Erythroblast (primary cell): ENCODE measurements around the gene UBE2E2.

Experiments
- DNase-seq, 2 experiments: peaks; one replicate each; lab custom pipeline; 2025; lab: John Stamatoyannopoulos, UW
- GATA1 ChIP-seq: IDR thresholded peaks from 2 replicates; pipeline ENCODE4 v1.6.1; 2011; ENCODE audit warnings: low read depth, mild to moderate bottlenecking, control low read depth, low read length, moderate library complexity
- POLR2A ChIP-seq: IDR thresholded peaks from 2 replicates; pipeline ENCODE4 v1.6.1; 2011; ENCODE audit warnings: mild to moderate bottlenecking, low read length

The UBE2E2 gene

GRCh38 chr3:23437484-23438145 is 234.5 kb downstream of the UBE2E2 start:
- TF ChIP-seq GATA1 (no peak), POLR2A (no peak)
- DNase-seq = no peak

- no peak for DNase-seq
- TF ChIP-seq POLR2A (no peak), GATA1 (no peak)
Observed at GRCh38 chr3:23438657-23439056, 235.5 kb downstream of the UBE2E2 start.

- no peak for DNase-seq
- TF ChIP-seq GATA1 = no peak
- TF ChIP-seq POLR2A = no peak
Observed at GRCh38 chr3:23439080-23439479, 236.0 kb downstream of the UBE2E2 start.

GRCh38 chr3:23440416-23441294 is 237.5 kb downstream of the UBE2E2 start:
- TF ChIP-seq POLR2A (no peak), GATA1 (no peak)
- no peak for DNase-seq

GRCh38 chr3:23442598-23443383 is 239.7 kb downstream of the UBE2E2 start:
- no peak for TF ChIP-seq GATA1
- TF ChIP-seq POLR2A = no peak
- DNase-seq = no peak

- no peak for DNase-seq
Observed at GRCh38 chr3:23444386-23444785, 241.3 kb downstream of the UBE2E2 start.

GRCh38 chr3:23446301-23446700 is 243.2 kb downstream of the UBE2E2 start:
- TF ChIP-seq POLR2A (no peak), GATA1 (no peak)
- no peak for DNase-seq

More at GRCh38 chr3:23444386-23444785, 241.3 kb downstream of the UBE2E2 start:
- no peak for TF ChIP-seq POLR2A
- TF ChIP-seq GATA1 = no peak

- no peak for DNase-seq
- TF ChIP-seq GATA1 (no peak), POLR2A (no peak)
Observed at GRCh38 chr3:23448998-23449537, 245.9 kb downstream of the UBE2E2 start.

- DNase-seq = no peak
- no peak for TF ChIP-seq POLR2A
- no peak for TF ChIP-seq GATA1
Observed at GRCh38 chr3:23450051-23450450, 246.9 kb downstream of the UBE2E2 start.

- TF ChIP-seq GATA1 (no peak), POLR2A (no peak)
- DNase-seq = no peak
Observed at GRCh38 chr3:23450806-23451205, 247.7 kb downstream of the UBE2E2 start.

- no peak for DNase-seq
- TF ChIP-seq POLR2A (no peak), GATA1 (no peak)
Observed at GRCh38 chr3:23452408-23452807, 249.3 kb downstream of the UBE2E2 start.

- DNase-seq = no peak
- TF ChIP-seq GATA1 = no peak
Observed at GRCh38 chr3:23455084-23455483, 252.0 kb downstream of the UBE2E2 start.

- no peak for TF ChIP-seq POLR2A
- no peak for TF ChIP-seq GATA1
- DNase-seq = no peak
Observed at GRCh38 chr3:23455775-23456174, 252.6 kb downstream of the UBE2E2 start.
